Measurements from ENCODE around the gene KCNK17. TPM values are rescaled to one million over a fixed set of nuclear protein-coding genes. Genes with fewer than 3 reads are reported as not detected.
A peak's percentile ranks its signal among the peaks of the same experiment; 100 is the strongest.

The KCNK17 gene, protein sequence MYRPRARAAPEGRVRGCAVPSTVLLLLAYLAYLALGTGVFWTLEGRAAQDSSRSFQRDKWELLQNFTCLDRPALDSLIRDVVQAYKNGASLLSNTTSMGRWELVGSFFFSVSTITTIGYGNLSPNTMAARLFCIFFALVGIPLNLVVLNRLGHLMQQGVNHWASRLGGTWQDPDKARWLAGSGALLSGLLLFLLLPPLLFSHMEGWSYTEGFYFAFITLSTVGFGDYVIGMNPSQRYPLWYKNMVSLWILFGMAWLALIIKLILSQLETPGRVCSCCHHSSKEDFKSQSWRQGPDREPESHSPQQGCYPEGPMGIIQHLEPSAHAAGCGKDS
- not detected in 2 replicates for total RNA-seq

DNA sequence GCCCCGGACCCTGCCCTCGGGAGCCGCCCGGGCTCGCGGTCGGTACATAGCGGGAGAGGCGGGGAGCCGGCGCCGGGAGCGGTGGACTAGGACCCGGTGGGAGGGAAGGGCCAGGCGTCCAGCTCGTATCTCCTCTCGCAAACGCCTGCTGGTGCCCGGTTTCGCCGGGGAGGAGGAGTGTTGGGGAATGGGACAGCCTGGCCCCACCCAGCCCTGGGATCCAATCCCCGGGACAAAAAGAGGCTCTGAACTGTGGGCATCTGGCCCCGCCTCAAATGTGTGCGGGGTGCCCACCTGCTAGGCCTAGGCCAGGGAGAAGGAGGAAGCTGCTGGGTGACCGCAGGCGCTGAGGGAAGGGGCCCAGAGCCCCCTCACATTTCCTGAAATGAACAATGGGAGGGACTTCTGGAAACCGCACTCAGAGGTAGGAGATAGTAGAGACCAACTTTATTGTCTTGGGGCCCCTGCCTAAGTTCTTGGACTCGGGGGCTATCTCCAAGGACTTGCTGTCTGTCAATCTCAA is at the start of gene KCNK17:
Gene KCNK17, minus strand, starts transcription at position 147 of the 523 bp plus-strand sequence. Its CDS starts 99 bp downstream, at position 48.
- no peak for DNase-seq (ENCODE audit: low read depth)

DNA sequence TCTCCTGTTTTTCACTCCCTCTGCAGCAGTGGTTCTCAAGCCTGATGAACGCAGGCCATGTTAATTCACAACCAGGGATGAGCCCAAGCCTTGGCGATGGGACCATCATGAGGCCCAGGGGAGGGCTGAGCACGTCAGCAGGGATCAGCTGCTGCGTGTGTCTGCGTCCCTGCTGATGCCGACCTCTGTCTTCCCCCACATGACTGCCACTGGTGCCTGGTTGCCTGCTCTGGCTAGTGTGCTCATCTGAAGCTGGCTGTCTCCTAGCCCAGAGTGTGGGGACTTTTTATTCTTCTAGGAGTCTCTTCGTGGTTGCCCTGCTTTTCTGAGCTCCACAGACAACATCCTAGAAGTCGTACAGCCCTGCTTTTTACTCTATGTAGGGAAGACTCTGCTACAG is 49.1 kb upstream of the KCNK17 start:
- DNase-seq (ENCODE audit: low read depth), result no peak

DNA sequence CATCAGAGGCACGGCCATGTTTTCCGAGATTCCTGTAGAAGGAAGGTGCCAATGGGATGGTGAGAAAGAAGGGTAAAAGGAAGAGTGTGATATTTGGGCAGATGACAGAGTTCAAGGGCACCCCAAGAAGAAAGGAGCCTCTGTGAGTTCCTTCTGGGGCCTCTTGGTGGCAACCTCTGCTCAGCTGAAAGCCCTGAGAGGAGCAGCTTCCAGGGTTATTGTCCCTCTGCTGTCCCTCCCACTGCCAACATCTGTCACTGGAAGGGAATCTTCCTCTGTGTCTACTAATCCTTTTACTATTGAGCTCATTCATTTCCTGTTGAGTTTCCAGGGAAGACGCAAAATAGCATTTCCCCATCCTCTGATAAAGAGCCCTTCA is 48.3 kb upstream of the KCNK17 start:
- DNase-seq (ENCODE audit: low read depth), result no peak

DNA sequence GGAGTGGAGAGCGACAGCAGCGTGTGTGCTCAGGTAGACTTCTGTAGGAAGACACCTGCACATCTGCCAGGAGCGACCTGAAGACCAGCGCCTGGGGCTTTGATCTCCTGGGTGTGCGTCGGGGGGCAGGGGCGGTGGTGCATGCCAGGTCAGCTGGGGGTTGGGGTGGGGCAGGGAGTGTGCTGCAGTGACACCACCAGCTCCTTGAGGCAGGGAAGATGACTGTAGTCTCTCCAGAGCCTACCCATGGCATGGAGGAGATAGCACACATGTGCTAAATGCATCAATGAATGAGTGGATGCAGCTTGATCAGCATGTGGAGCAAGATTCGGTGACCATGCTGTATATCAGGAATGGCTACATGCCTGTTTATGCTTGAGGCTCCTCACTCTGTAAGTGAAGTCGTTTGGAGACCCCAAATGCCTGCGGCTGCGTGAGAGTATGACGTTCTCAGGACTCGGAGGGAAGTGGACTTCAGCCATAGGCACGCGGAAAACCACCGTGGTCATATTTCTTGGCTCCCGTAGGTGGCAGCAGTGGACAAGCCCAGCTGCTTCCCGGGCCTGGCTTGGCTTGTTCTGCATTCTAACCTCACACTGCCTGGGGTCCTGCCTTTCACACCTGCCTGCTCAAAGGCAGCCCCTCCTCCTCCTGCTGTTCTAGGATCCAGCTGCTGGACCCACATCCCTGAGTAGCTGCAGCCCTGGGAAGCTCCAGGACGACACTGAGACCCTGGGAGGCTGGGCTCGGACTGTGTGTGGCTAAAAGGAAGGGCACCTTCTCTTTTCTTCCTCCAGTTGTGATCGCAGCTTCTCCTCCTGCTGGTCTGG is 47.7 kb upstream of the KCNK17 start:
- peak; percentile 48 for DNase-seq (ENCODE audit: low read depth)

DNA sequence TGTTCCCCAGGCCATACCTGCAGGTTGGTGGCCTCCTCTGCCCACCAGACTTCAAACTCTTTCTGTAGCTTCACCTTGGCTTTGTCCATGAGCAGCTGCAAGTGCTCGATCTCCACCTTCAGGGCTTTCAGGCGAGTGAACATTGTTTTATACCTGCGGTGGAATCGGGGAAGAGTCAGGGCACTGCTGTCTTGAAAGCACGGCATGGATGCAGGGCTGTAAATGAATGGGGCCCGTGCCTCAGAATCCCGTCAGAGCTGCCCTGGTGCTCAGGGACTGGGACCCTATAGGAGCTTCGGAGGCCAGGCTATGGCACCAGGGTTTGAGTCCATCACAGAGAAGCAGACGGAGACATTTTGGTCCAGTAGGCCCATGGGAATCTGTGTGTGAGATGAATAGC is 46.2 kb upstream of the KCNK17 start:
- DNase-seq (ENCODE audit: low read depth), result no peak

DNA sequence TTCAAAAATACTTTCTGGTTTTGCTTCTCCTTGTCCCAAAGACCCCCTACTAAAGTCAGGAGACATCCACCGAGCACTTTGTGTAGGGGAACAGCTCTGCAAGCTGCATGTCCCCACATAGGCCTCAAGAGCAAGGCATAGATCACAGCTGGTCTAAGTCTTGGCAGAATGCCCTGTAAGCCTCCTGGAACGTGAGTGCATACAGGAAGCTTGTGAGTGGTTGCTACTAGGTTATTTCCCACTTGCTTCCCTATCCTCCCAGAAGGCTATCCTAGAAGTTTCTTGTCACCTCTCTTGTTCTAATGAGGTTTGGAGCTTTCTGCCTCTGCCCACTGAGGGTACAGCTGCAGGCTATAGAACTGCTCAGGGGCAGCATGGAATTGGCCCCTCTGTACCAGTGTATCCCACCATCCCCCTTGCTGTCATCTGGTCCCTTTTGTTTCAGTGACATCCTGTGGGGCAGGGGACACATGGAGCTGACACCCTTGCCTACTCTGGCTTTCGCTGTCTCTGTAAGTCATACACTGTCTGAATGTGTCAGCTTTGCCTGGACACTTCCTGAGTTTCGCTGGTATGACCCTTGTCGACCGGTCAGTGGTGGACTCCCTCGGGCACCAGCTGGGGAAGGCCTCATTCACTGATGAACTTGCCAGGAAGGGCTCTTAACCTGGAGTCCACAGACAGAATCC is 43.9 kb upstream of the KCNK17 start:
- DNase-seq (ENCODE audit: low read depth), result peak; percentile 70

DNA sequence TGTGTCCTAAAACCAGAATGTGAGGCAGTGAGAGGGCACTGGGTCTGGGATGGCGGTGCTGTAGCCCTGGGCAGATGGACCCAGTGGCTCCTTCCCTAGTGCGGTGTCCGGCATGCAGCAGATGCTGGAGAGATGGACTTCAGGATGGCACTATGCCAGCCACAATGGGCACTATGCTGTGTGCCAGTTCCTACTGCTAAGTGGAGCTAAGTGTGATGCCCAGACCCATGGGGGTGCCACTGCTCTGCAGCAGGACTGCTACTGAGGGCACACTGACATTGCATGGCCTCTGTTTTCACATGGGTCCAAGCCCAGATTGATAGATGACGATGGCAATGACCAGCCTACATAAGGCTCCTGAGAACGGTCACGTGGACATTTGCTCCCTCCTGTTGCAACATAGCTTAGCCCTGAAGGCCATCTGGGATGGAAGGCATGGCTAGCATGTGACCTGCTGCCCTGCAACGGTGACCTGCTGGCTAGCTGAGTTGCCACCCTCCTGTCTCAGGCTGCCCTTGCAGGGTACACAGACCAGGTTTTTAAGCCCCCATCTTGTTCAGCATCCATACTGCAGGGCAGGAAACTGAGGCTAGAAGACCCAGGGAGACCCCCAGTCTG is 39.6 kb upstream of the KCNK17 start:
- no peak for DNase-seq (ENCODE audit: low read depth)

DNA sequence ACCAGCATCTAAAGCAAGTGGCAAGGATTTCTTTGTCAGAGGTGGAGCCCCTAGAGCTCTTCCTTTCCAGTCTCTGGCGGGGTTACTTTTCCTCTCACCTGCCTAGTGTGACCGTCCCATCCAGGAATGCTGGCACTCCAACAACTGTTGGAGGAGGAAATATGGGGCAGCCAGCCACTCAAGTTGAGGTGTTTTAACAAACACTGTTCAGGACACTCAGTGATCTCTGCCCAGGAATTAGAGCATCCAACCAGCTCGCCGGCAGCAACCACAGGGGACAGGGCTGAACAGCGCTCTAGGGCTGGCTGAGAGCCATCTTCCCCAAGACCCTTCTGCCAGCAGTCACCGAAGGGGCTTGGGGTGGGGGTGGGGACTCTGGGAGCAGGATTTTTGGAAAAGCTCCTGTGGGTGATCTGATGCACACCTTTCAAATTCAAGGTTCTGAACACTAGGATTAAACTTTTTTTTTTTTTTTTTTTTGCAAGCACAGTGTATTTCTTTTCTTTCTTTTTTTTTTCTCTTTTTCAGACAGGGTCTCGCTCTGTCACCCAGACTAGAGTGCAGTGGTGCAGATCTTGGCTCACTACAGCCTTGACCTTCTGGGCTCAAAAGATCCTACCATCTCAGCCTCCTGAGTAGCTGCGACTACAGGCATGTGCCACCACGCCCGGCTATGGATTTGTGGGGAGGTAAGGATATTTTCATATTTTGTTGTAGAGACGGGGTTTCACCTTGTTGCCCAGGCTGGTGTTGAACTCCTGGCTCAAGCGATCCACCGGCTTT is 36.7 kb upstream of the KCNK17 start:
- no peak for DNase-seq (ENCODE audit: low read depth)

DNA sequence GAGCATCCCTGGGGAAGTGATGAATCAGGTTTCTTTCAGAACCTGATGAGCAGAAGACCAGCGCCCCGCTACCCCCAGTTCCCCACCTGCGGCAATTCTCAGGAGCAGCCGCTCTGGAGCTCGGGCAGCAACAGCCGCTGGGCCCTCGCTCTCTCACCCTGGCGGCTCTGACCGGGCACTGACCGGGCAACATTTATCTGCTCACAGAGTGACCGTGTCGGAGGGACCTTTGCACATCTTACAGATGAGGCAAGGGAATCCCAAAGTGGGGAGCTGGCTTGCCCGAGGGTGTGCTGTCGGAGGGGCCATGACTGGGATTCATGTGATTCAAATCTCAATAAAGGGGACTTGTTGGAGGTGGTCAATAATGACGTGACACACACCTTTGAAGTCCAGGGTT is 34.5 kb upstream of the KCNK17 start:
- DNase-seq (ENCODE audit: low read depth), result no peak

DNA sequence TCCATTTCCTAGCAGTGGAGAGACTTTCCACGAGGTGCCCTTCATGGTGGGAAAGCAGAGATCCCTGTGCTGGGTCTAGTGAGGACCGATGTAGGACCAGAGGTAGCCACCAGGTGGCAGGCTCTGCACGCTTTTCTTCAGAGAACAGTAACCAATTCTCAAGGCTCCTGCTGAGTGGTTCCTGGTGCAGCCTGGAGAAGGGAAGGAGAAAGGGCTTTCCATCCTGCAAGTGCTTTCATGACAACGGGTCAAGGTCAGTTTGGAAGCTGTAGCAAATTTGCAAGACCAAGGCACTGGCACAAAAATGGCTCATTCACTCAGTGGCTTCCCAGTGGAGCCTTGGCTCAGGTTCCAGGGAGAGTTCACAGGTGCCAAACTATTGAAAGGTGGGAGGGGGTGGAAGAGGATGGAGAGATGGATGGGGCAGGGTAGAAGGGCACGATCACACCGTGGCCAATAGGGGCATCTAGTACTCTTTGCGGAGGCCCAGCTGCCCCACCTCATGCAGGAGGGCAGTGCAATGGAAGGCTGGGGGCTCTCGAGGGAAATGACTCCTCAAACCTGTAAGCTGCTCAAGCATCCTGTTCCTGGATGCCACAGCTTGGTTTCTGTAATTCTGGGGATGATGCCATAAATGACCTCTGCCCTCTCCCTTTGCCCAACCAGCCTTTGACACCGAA is 33.8 kb upstream of the KCNK17 start:
- DNase-seq (ENCODE audit: low read depth), result peak; percentile 43

DNA sequence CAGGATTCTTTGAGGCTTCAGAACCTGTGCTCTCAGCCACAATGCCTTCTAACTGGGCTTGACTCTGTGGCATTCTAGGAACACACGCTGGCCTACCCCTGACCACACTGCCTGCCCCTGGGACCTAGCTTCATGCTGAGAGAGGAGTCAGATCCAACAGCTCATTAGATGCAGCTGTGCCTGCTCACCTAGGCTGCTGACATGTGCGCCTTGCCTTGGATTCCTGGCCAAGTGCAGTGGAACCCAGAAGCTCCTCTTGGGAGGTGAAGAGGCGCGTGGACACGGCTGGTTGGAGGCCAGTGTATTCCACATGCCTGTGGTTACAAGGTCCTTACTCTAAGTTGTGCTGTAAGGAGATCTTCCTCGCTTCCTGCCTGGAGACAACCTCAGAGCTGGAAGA is 33.0 kb upstream of the KCNK17 start:
- DNase-seq (ENCODE audit: low read depth), result peak; percentile 29

DNA sequence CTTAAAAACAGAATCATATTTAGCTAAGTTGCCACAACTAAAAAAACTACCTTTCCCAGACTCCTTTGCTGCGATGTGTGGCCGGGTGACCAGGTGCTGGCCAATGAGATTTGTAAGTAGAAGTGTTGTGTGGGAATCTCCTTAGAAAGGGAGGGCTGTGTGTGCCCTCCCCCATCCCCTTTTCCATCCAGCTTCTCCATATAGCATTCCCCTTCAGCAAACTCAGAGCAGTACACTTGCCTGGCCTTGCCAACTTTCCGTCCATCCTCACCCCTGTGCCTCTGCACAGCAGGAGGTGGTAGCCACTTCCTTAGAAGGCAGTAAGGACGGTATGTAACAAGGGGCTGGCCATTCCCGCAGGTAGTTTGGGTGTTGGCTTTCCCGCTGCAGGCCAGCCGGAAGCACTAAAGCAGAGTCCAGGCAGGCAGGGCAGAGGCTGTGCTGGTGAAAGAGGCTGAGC is 30.6 kb upstream of the KCNK17 start:
- no peak for DNase-seq (ENCODE audit: low read depth)

DNA sequence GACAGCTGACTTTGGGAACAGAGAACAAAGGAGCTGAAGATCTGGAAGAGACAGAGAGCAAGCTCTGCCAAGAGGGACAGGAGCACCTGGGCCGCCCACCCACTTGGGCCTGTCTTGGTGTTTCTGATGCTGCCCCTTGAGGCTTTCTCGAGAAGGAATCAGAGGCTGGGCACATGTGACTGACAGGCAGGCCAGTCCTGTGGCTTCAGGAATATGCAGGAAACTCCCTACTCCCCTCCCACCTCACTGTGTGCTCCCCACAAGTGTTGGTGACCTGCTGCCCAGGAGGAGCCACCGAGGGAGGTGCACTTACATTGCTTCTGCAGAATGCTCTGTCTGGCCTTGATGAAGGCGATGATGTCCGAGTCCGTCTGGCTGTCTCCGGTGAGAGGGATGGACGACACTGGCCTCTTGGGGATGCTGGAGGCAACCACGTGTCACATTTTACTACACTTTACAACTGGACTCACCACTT is 29.2 kb upstream of the KCNK17 start:
- DNase-seq (ENCODE audit: low read depth), result no peak

DNA sequence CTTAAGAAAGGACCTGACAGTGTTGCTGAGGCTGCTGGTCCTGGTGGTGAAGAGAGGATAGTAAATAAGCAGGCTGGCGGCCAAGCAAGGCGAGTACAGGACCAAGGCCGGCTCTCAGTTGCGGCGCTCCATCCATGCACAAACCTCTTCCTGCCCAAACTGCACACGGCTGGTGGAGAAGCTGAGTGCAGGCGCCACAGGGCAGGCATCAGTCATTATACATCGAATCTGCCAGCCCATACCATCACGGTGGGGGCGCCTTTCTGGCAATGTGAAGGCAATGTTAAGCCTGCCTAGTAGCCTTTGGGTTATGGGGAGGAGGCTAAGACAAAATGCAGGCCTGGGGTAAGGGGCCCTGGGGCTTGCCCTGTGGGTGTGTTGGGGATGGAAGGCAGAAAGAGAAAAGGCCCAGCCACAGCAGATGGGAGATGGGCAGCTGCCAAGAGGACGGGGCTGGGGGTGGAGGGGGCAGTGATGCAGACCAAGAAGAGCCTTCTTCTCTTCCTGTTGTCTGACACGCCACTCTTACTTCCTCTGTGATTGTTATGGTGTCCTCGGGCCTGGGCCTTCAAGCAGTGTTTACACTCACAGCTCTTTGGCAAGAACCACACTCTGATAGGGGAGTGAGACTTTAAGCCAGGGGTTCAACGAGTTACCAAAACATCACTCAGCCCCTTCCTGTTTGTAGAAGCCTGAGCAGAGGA is 28.6 kb upstream of the KCNK17 start:
- no peak for DNase-seq (ENCODE audit: low read depth)

DNA sequence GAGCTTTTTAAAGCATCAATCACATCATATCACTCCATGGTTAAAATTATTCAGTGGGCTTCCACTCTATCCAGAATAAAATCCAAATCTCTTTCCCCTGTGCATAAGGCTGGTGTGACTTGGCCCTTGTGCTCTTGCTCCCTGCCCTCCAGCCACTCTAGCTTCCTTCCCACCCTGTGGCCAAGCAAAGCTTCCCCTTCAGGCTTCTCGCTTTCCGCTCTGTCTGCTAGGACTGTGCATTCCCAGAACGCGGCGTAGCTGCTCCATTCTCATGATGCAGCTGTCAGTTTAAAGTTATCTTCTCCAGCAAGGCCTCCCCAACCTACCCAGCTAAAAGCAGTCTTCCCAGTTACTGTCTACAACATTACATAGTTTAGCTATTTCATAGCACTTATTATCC is 27.7 kb upstream of the KCNK17 start:
- DNase-seq (ENCODE audit: low read depth), result no peak

DNA sequence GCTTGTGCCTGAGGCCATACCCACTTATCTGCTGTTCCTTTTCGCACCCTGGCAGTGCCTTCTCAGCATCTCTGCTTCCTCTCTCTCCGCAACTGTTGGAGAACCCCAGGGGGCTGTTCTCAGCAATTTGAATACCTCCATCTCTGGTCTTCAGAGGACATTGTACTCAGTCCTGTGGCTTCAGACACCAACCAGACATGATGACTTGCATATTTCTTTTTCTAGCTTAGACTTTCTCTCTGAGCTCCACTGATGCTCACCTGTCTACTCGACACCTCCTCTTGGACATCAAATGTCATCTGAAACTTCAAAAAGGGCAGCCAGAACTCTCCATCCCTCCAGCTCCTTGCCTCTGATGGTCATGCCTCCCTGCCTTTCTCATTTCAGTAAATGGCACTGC is 27.1 kb upstream of the KCNK17 start:
- DNase-seq (ENCODE audit: low read depth), result no peak

DNA sequence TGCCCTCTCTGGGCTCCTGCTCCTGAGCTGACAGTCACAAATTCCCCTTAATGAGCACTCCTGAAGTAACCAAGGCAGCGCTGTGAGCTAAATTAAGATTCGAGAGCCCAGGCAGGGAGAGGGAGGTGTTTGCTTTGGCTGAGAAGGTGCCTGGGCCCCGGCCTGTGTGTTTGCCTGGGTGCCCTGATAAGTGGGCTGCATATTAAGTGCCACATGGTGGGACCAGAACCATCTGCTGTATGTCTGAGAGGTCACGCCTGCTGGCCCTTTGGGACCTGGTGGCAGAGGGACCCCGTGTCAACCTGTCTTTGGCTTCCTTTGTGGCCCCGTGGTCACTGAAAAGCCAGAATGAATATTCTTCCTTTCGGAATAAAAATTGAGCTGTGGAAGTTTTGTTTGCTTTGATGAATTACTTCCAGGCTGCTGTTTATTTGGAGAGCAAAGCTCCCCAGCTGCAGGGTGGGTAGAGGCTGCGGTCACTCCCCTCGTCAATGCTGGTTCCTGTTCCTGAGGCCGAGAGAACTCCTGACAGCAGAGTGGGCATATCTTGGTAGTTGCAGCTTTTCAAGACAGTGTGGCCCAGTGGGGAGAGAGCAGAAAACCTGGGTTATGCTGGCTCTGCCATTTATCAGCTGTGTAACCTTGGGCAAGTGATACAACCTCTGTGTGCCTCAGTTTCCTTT is 25.8 kb upstream of the KCNK17 start:
- DNase-seq (ENCODE audit: low read depth), result no peak

DNA sequence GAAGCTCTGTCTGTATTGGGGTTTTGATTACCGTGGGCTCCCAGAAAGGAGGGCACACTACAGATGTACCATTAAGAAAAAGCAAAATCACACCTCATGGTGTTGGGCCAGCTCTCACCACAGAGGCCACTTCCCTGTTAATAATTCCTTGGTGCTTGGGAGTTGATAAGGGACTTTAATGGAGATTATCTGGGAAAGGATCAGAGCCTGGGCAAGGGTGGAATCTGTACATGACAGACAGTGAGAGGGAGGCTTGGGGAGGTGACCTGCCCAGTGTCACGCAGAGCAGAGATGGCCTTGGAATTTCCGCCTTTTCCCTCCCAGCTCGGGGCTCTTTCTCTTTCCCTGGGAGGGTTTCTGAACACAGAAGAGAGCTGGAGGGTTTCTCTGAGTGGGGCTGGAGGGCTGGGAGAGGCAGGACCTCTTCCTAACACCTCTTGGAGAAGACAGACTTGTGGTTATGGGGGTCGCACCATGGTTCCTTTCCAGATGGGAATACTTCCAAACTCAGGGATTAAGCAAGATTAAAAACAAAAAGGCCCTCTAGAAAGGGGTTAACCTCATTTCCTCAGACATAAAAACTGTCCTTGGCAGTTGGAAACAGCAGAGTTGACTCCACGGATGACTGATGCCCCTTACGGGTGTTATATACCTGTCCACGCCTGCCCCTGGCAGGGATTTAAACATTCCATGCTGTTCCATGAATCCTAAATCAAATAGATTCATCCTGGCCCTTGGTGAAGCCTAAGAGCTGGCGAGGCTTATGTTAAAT is 25.1 kb upstream of the KCNK17 start:
- no peak for DNase-seq (ENCODE audit: low read depth)
